B cell (primary cell): ENCODE results near the gene TTL. TPM values are rescaled to one million over a fixed set of nuclear protein-coding genes. Genes with fewer than 3 reads are reported as not detected.

Experiments
- ATAC-seq: fragments of 200-7000 bp; cut with Tn5 transposase; one replicate; pipeline ENCODE4 v1.10.0; 2021; ENCODE audit warnings: low read depth, mild to moderate bottlenecking, moderate number of reproducible peaks, moderate library complexity
- CTCF ChIA-PET: fragments of 350-600 bp; sonication (Branson Sonifier 250); formaldehyde crosslinking; loops from one replicate; lab custom pipeline; 2021; ENCODE audit warnings: antibody characterized with exemption, inconsistent platforms; lab: Charles Lee
- POLR2A ChIA-PET: fragments of 350-600 bp; sonication (Branson Sonifier 250); formaldehyde crosslinking; loops from one replicate; lab custom pipeline; 2021; ENCODE audit warnings: antibody characterized with exemption; lab: Charles Lee
- DNase-seq: peaks from one replicate; pipeline ENCODE4 v3.0.0; 2013
- H2AFZ ChIP-seq: 2 replicates; pipeline ENCODE4 v1.6.1; 2012; ENCODE audit warnings: mild to moderate bottlenecking, low read depth, low read length; ENCODE audit not compliant: insufficient read depth, poor library complexity, severe bottlenecking
- H3K27ac ChIP-seq, 2 donors: 1 replicate in 1 of 2; 2 replicates in 1 of 2; pipeline ENCODE4 v1.5.1; 2012 to 2013; ENCODE audit warnings: low read length in 2 of 2, mild to moderate bottlenecking in 2 of 2, moderate library complexity in 1 of 2
- H3K27me3 ChIP-seq, 4 experiments: fragments of 200-600 bp in 1 of 4; sonication (generic) in 1 of 4; replicated peaks in 1 of 4; 1 replicate in 2 of 4; 2 replicates in 2 of 4; pipeline versions ENCODE4 v1.6.1 to v1.7.0; 2013 to 2016; ENCODE audit warnings: low read length in 3 of 4, mild to moderate bottlenecking in 2 of 4, mixed read lengths in 1 of 4, moderate library complexity in 1 of 4; ENCODE audit not compliant: insufficient read depth in 4 of 4, control insufficient read depth in 3 of 4; ENCODE audit errors: control extremely low read depth in 1 of 4
- H3K36me3 ChIP-seq, 2 experiments: replicated peaks in 1 of 2; 1 replicate in 1 of 2; 2 replicates in 1 of 2; pipeline versions ENCODE4 v1.6.1 to v1.7.1; 2013; ENCODE audit warnings: low read length in 1 of 2; ENCODE audit not compliant: insufficient read depth in 2 of 2, control insufficient read depth in 1 of 2; ENCODE audit errors: control extremely low read depth in 1 of 2, extremely low read depth in 1 of 2
- H3K4me1 ChIP-seq, 2 donors: fragments of 200-600 bp in 1 of 2; sonication (generic) in 1 of 2; 1 replicate in 1 of 2; 2 replicates in 1 of 2; pipeline versions ENCODE4 v1.5.1 to v1.6.1; 2013 to 2017; ENCODE audit warnings: low read length in 2 of 2; ENCODE audit not compliant: control insufficient read depth in 2 of 2, insufficient read depth in 2 of 2
- H3K4me2 ChIP-seq: replicated peaks from 2 replicates; pipeline ENCODE3; 2012; ENCODE audit warnings: mild to moderate bottlenecking, low read depth, low read length; ENCODE audit not compliant: poor library complexity, severe bottlenecking
- H3K4me3 ChIP-seq, 5 experiments: fragments of 200-600 bp in 1 of 5; sonication (generic) in 1 of 5; 1 replicate in 3 of 5; 2 replicates in 2 of 5; pipeline versions ENCODE4 v1.5.1 to v1.7.0; 2011 to 2016; ENCODE audit warnings: low read length in 4 of 5, mild to moderate bottlenecking in 4 of 5, low read depth in 2 of 5, control low read depth in 1 of 5, moderate library complexity in 1 of 5; ENCODE audit not compliant: insufficient read depth in 1 of 5; ENCODE audit errors: control extremely low read depth in 1 of 5, extremely low read depth in 1 of 5
- H3K79me2 ChIP-seq: fragments of 200-600 bp; sonication (generic); one replicate; pipeline ENCODE4 v1.6.0; 2016; ENCODE audit warnings: low read length; ENCODE audit not compliant: control insufficient read depth, insufficient read depth
- H3K9ac ChIP-seq: fragments of 200-600 bp; sonication (generic); 2 replicates; pipeline ENCODE4 v1.6.1; 2017; ENCODE audit warnings: mild to moderate bottlenecking, low read length, moderate library complexity
- H3K9me3 ChIP-seq, 3 donors: one replicate each; pipeline versions ENCODE4 v1.6.1 to v1.7.1; 2013; ENCODE audit warnings: low read length in 2 of 3; ENCODE audit not compliant: control insufficient read depth in 2 of 3, insufficient read depth in 1 of 3; ENCODE audit errors: control extremely low read depth in 1 of 3
- H4K20me1 ChIP-seq: 2 replicates; pipeline ENCODE4 v1.6.0; 2012; ENCODE audit warnings: mild to moderate bottlenecking, low read length; ENCODE audit not compliant: insufficient read depth, control insufficient read depth, poor library complexity, severe bottlenecking
- H3K27ac Mint-ChIP-seq: one replicate; pipeline ENCODE4 v1.8.0; 2021; ENCODE audit warnings: mixed read lengths
- H3K27me3 Mint-ChIP-seq: one replicate; pipeline ENCODE4 v1.8.0; 2021; ENCODE audit warnings: mixed read lengths
- H3K4me1 Mint-ChIP-seq: one replicate; pipeline ENCODE4 v1.8.0; 2021; ENCODE audit warnings: mixed read lengths
- H3K4me3 Mint-ChIP-seq: one replicate; pipeline ENCODE4 v1.8.0; 2021; ENCODE audit warnings: mixed read lengths
- H3K9me3 Mint-ChIP-seq: one replicate; pipeline ENCODE4 v1.8.0; 2022; ENCODE audit warnings: mixed read lengths; ENCODE audit not compliant: insufficient read depth
- EZH2 ChIP-seq: IDR thresholded peaks from 2 replicates; pipeline ENCODE4 v1.6.1; 2012; ENCODE audit warnings: borderline replicate concordance, low read depth, mild to moderate bottlenecking, moderate library complexity, low read length; ENCODE audit not compliant: insufficient read depth, poor library complexity, severe bottlenecking
- WGBS: methylation state at CpG from one replicate; pipeline ENCODE4 v1.1.5; 2013; ENCODE audit warnings: missing lambda C conversion rate; ENCODE audit not compliant: insufficient coverage; 5-methylcytosine and 5-hydroxymethylcytosine counted together
- intact Hi-C: fragments of 100-400 bp; cut with micrococcal nuclease; formaldehyde crosslinking; loops from one replicate; pipeline ENCODE4 v1.10.0; 2022
- polyA plus RNA-seq: library from polyadenylated mRNA; depleted of rRNA; stranded (reverse); fragments of >200 nt; gene quantifications from 2 replicates; pipeline ENCODE4 v1.2.3, GENCODE V29; 2012
- total RNA-seq, 2 donors: library from RNA; stranded (reverse); fragments of 120-200 nt in 1 of 2; gene quantifications; 1 replicate in 1 of 2; 2 replicates in 1 of 2; pipeline versions ENCODE4 v1.2.3 to v1.2.4, GENCODE V29; 2013 to 2022
- TF ChIP-seq, protein P1 (sequence below): fragments of 200-600 bp; IDR thresholded peaks from one replicate; pipeline ENCODE4 v1.8.0; 2022; ENCODE audit warnings: antibody characterized with exemption, mild to moderate bottlenecking

The TTL gene
- total and polyA plus RNA-seq, 2 donors (not counting 1 experiment from before 2014, with no cell fraction given): 9.5 to 31.4 TPM

- Mint-ChIP-seq H3K27ac (no peak overlapping the region), H3K27me3 (no peaks in the 10 kb centered on the region), H3K9me3 (no peaks in the 10 kb centered on the region), H3K4me3 (no peak overlapping the region), H3K4me1 (peaks cover 7% of the 10 kb centered on the region)
- Histone ChIP-seq H3K4me1 (peaks cover 4 to 8% of the 10 kb centered on the region in 2 donors), H3K4me2 (no peak overlapping the region), H2AFZ (no peak overlapping the region), H3K9ac (no peak overlapping the region), H3K9me3 (no peaks in the 10 kb centered on the region), H3K79me2 (peaks cover 18% of the 10 kb centered on the region), H3K27me3 (no peaks in the 10 kb centered on the region), H4K20me1 (no peaks in the 10 kb centered on the region), H3K27ac (no peak overlapping the region), H3K4me3 (no peak overlapping the region), H3K36me3 (peaks cover 0 to 6% of the 10 kb centered on the region in 2 experiments)
- TF ChIP-seq EZH2: no peak
- TF ChIP-seq, protein P1, sequence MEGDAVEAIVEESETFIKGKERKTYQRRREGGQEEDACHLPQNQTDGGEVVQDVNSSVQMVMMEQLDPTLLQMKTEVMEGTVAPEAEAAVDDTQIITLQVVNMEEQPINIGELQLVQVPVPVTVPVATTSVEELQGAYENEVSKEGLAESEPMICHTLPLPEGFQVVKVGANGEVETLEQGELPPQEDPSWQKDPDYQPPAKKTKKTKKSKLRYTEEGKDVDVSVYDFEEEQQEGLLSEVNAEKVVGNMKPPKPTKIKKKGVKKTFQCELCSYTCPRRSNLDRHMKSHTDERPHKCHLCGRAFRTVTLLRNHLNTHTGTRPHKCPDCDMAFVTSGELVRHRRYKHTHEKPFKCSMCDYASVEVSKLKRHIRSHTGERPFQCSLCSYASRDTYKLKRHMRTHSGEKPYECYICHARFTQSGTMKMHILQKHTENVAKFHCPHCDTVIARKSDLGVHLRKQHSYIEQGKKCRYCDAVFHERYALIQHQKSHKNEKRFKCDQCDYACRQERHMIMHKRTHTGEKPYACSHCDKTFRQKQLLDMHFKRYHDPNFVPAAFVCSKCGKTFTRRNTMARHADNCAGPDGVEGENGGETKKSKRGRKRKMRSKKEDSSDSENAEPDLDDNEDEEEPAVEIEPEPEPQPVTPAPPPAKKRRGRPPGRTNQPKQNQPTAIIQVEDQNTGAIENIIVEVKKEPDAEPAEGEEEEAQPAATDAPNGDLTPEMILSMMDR: no peak
- DNase-seq (no peak), ATAC-seq (no peak)
- intact Hi-C loops: loop anchor here (10.0 kb wide), 1 partner anchor 277 kb away; the partner anchor contains the start of gene CKAP2L
- CTCF ChIA-PET: no interaction called here
- POLR2A ChIA-PET: no interaction called here
- WGBS: 92% methylated on average over 5 of the region's 6 CpGs
Observed at GRCh38 chr2:112488201-112488600, 6.2 kb downstream of the TTL start.

DNA sequence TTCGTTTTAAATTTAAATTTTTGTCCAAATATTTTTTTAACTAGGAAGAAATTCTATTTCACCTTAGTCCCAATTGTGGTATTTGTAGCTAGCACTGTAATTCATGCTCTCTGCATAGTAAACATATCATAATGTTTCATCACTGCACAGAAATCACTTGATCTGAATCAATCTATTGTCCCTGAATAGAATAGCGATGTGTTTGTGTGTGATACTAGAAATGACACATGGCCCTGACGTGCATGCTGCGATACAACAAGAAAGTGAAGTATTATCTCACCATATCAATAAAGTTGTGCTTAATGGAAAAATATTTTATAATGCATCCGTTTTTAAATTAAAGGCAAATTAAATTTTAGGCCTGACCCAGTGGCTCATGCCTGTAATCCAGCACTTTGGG, 10.0 kb downstream of the TTL start:
- POLR2A ChIA-PET: no interaction called here
- ATAC-seq: no peak

More for the DNA sequence above, 10.0 kb downstream of the TTL start:
- CTCF ChIA-PET: no interaction called here
- no peak overlapping the region for H3K4me2 ChIP-seq
- no peak for DNase-seq
- WGBS: no CpG with 5 or more reads among the region's 5 CpGs
- no peaks in the 10 kb centered on the region for H3K27me3 ChIP-seq
- no peak overlapping the region for H3K9ac ChIP-seq
- Mint-ChIP-seq H3K4me1 (no peaks in the 10 kb centered on the region), H3K9me3 (no peaks in the 10 kb centered on the region), H3K27me3 (no peaks in the 10 kb centered on the region), H3K27ac (no peak overlapping the region), H3K4me3 (no peak overlapping the region)
- intact Hi-C loops: no loop called here
- no peak overlapping the region for H2AFZ ChIP-seq
- no peak overlapping the region for H3K27ac ChIP-seq
- no peaks in the 10 kb centered on the region for H3K9me3 ChIP-seq
- no peaks in the 10 kb centered on the region for H3K79me2 ChIP-seq
- no peaks in the 10 kb centered on the region for H4K20me1 ChIP-seq
- no peaks in the 10 kb centered on the region for H3K4me1 ChIP-seq
- no peak overlapping the region for H3K4me3 ChIP-seq
- H3K36me3 ChIP-seq: peaks cover 0 to 16% of the 10 kb centered on the region in 2 experiments
- TF ChIP-seq EZH2: no peak
- TF ChIP-seq, protein P1: no peak
